ENCODE results near the gene GTF2E1.

GTF2E1 gene

GRCh38 chr3:120762615-120763014 lies 20.1 kb downstream of the GTF2E1 start:
- DNase-seq (ENCODE audit: low spot score), result no peak
- TF ChIP-seq CTCF (IDR thresholded peaks at IDR 0.05; ENCODE audit: extremely low read depth, missing control alignments), result no peak

- DNase-seq (ENCODE audit: low spot score), result peak; percentile 29
- no peak for TF ChIP-seq CTCF (IDR thresholded peaks at IDR 0.05; ENCODE audit: extremely low read depth, missing control alignments)
Observed at GRCh38 chr3:120763601-120764000, 21.1 kb downstream of the GTF2E1 start.

GRCh38 chr3:120764206-120764605 lies 21.7 kb downstream of the GTF2E1 start:
- no peak for TF ChIP-seq CTCF (IDR thresholded peaks at IDR 0.05; ENCODE audit: extremely low read depth, missing control alignments)
- no peak for DNase-seq (ENCODE audit: low spot score)

GRCh38 chr3:120765830-120766493 lies 23.4 kb downstream of the GTF2E1 start:
- TF ChIP-seq CTCF (IDR thresholded peaks at IDR 0.05; ENCODE audit: extremely low read depth, missing control alignments), result no peak
- DNase-seq (ENCODE audit: low spot score), result no peak

GRCh38 chr3:120766576-120766975 lies 24.0 kb downstream of the GTF2E1 start:
- no peak for DNase-seq (ENCODE audit: low spot score)
- no peak for TF ChIP-seq CTCF (IDR thresholded peaks at IDR 0.05; ENCODE audit: extremely low read depth, missing control alignments)

GRCh38 chr3:120767106-120767505 lies 24.6 kb downstream of the GTF2E1 start:
- no peak for TF ChIP-seq CTCF (IDR thresholded peaks at IDR 0.05; ENCODE audit: extremely low read depth, missing control alignments)

GRCh38 chr3:120769436-120769835 lies 26.9 kb downstream of the GTF2E1 start:
- no peak for TF ChIP-seq CTCF (IDR thresholded peaks at IDR 0.05; ENCODE audit: extremely low read depth, missing control alignments)
- no peak for DNase-seq (ENCODE audit: low spot score)

More at GRCh38 chr3:120767106-120767505, 24.6 kb downstream of the GTF2E1 start:
- DNase-seq (ENCODE audit: low spot score), result no peak

Measured in GM20000 (cell line).